ENCODE measurements around the gene PEA15. TPM values are rescaled to one million over a fixed set of nuclear protein-coding genes. Genes with fewer than 3 reads are reported as not detected.

The PEA15 gene
- total RNA-seq, 1 donor from 2014 or later, result 44.6 TPM

- Mint-ChIP-seq H3K4me1 (ENCODE audit: low read depth, unreplicated experiment) (no peaks in the 10 kb centered on the region), H3K36me3 (ENCODE audit: unreplicated experiment) (no peaks in the 10 kb centered on the region), H3K27ac (ENCODE audit: unreplicated experiment) (no peak overlapping the region), H3K27me3 (ENCODE audit: unreplicated experiment) (peaks cover 3% of the 10 kb centered on the region), H3K9me3 (ENCODE audit: unreplicated experiment) (no peaks in the 10 kb centered on the region), H3K4me3 (ENCODE audit: unreplicated experiment) (no peak overlapping the region)
- no peak for TF ChIP-seq CTCF (IDR thresholded peaks at IDR 0.05; ENCODE audit: partially characterized antibody, unreplicated experiment)
- no peak for DNase-seq
Measured at GRCh38 chr1:160178731-160179130, 26.5 kb upstream of the PEA15 start.

- no peaks in the 10 kb centered on the region for H3K36me3 Mint-ChIP-seq (ENCODE audit: unreplicated experiment)
- TF ChIP-seq CTCF (IDR thresholded peaks at IDR 0.05; ENCODE audit: partially characterized antibody, unreplicated experiment), result no peak
- no peak overlapping the region for H3K4me3 Mint-ChIP-seq (ENCODE audit: unreplicated experiment)
Measured at GRCh38 chr1:160179336-160179735, 25.8 kb upstream of the PEA15 start.

GRCh38 chr1:160186246-160186645 lies 18.9 kb upstream of the PEA15 start:
- no peaks in the 10 kb centered on the region for H3K4me1 Mint-ChIP-seq (ENCODE audit: low read depth, unreplicated experiment)
- peaks cover 8% of the 10 kb centered on the region for H3K27me3 Mint-ChIP-seq (ENCODE audit: unreplicated experiment)
- DNase-seq, result no peak
- no peaks in the 10 kb centered on the region for H3K36me3 Mint-ChIP-seq (ENCODE audit: unreplicated experiment)
- no peak for TF ChIP-seq CTCF (IDR thresholded peaks at IDR 0.05; ENCODE audit: partially characterized antibody, unreplicated experiment)
- no peak overlapping the region for H3K27ac Mint-ChIP-seq (ENCODE audit: unreplicated experiment)
- peaks cover 1% of the 10 kb centered on the region for H3K9me3 Mint-ChIP-seq (ENCODE audit: unreplicated experiment)
- H3K4me3 Mint-ChIP-seq (ENCODE audit: unreplicated experiment), result no peak overlapping the region

More at GRCh38 chr1:160179336-160179735, 25.8 kb upstream of the PEA15 start:
- no peaks in the 10 kb centered on the region for H3K4me1 Mint-ChIP-seq (ENCODE audit: low read depth, unreplicated experiment)
- H3K27ac Mint-ChIP-seq (ENCODE audit: unreplicated experiment), result no peak overlapping the region
- no peak for DNase-seq
- no peaks in the 10 kb centered on the region for H3K9me3 Mint-ChIP-seq (ENCODE audit: unreplicated experiment)
- H3K27me3 Mint-ChIP-seq (ENCODE audit: unreplicated experiment), result peaks cover 3% of the 10 kb centered on the region

GRCh38 chr1:160186729-160187128 lies 18.5 kb upstream of the PEA15 start:
- DNase-seq, result no peak
- no peak for TF ChIP-seq CTCF (IDR thresholded peaks at IDR 0.05; ENCODE audit: partially characterized antibody, unreplicated experiment)
- Mint-ChIP-seq H3K36me3 (ENCODE audit: unreplicated experiment) (no peaks in the 10 kb centered on the region), H3K9me3 (ENCODE audit: unreplicated experiment) (peaks cover 1% of the 10 kb centered on the region), H3K4me1 (ENCODE audit: low read depth, unreplicated experiment) (no peaks in the 10 kb centered on the region), H3K27ac (ENCODE audit: unreplicated experiment) (no peak overlapping the region), H3K27me3 (ENCODE audit: unreplicated experiment) (peaks cover 8% of the 10 kb centered on the region), H3K4me3 (ENCODE audit: unreplicated experiment) (no peak overlapping the region)

- no peak overlapping the region for H3K27ac Mint-ChIP-seq (ENCODE audit: unreplicated experiment)
- H3K36me3 Mint-ChIP-seq (ENCODE audit: unreplicated experiment), result no peaks in the 10 kb centered on the region
- DNase-seq, result no peak
- H3K9me3 Mint-ChIP-seq (ENCODE audit: unreplicated experiment), result peaks cover 1% of the 10 kb centered on the region
- H3K4me1 Mint-ChIP-seq (ENCODE audit: low read depth, unreplicated experiment), result peaks cover under 1% of the 10 kb centered on the region
- H3K4me3 Mint-ChIP-seq (ENCODE audit: unreplicated experiment), result no peak overlapping the region
- TF ChIP-seq CTCF (IDR thresholded peaks at IDR 0.05; ENCODE audit: partially characterized antibody, unreplicated experiment), result no peak
- peaks cover 8% of the 10 kb centered on the region for H3K27me3 Mint-ChIP-seq (ENCODE audit: unreplicated experiment)
Measured at GRCh38 chr1:160187407-160187806, 17.8 kb upstream of the PEA15 start.
